Type B pancreatic cell (in vitro differentiated cells): ENCODE measurements around the gene TARS1. TPM values are rescaled to one million over a fixed set of nuclear protein-coding genes. Genes with fewer than 3 reads are reported as not detected.

Experiments used
- DNase-seq: peaks from one replicate; pipeline ENCODE4 v3.0.0; 2021; ENCODE audit warnings: mixed read lengths; ENCODE audit not compliant: unreplicated experiment; ENCODE audit errors: extremely low spot score
- H3K27ac Mint-ChIP-seq: 2 replicates; pipeline ENCODE4 v1.8.0; 2021; ENCODE audit warnings: mild to moderate bottlenecking, mixed read lengths
- H3K27me3 Mint-ChIP-seq: 2 replicates; pipeline ENCODE4 v1.8.0; 2021; ENCODE audit warnings: mixed read lengths
- H3K36me3 Mint-ChIP-seq: 2 replicates; pipeline ENCODE4 v1.8.0; 2021; ENCODE audit warnings: mixed read lengths
- H3K4me1 Mint-ChIP-seq: one replicate; pipeline ENCODE4 v1.8.0; 2021; ENCODE audit warnings: mixed read lengths; ENCODE audit not compliant: unreplicated experiment
- H3K4me3 Mint-ChIP-seq: 2 replicates; pipeline ENCODE4 v1.8.0; 2021; ENCODE audit warnings: mild to moderate bottlenecking, mixed read lengths
- H3K9me3 Mint-ChIP-seq: 2 replicates; pipeline ENCODE4 v1.8.0; 2021; ENCODE audit warnings: mixed read lengths
- CTCF ChIP-seq: fragments of 200-600 bp; sonication (generic); conservative IDR thresholded peaks from 2 replicates; pipeline ENCODE4 v1.5.0; 2021; ENCODE audit warnings: antibody characterized with exemption, mild to moderate bottlenecking
- total RNA-seq: library from RNA; stranded (reverse); gene quantifications from 2 replicates; pipeline ENCODE4 v1.2.1, GENCODE V29; 2021; ENCODE audit warnings: low replicate concordance

The TARS1 gene
- total RNA-seq, 1 donor from 2014 or later, result 174 TPM

- Mint-ChIP-seq H3K27ac (no peak overlapping the region), H3K4me1 (no peaks in the 10 kb centered on the region), H3K9me3 (peaks cover 3% of the 10 kb centered on the region), H3K4me3 (no peak overlapping the region), H3K27me3 (no peaks in the 10 kb centered on the region), H3K36me3 (peaks cover 62% of the 10 kb centered on the region)
- no peak for DNase-seq
- TF ChIP-seq CTCF, result no peak
Observed at GRCh38 chr5:33476992-33477391, 36.2 kb downstream of the TARS1 start.

- no peak for TF ChIP-seq CTCF
- H3K4me3 Mint-ChIP-seq, result no peak overlapping the region
- peaks cover 3% of the 10 kb centered on the region for H3K9me3 Mint-ChIP-seq
- H3K27me3 Mint-ChIP-seq, result no peaks in the 10 kb centered on the region
- no peak for DNase-seq
- no peak overlapping the region for H3K27ac Mint-ChIP-seq
- H3K36me3 Mint-ChIP-seq, result peaks cover 55% of the 10 kb centered on the region
- H3K4me1 Mint-ChIP-seq, result no peaks in the 10 kb centered on the region
Observed at GRCh38 chr5:33477816-33478215, 37.1 kb downstream of the TARS1 start.

DNA sequence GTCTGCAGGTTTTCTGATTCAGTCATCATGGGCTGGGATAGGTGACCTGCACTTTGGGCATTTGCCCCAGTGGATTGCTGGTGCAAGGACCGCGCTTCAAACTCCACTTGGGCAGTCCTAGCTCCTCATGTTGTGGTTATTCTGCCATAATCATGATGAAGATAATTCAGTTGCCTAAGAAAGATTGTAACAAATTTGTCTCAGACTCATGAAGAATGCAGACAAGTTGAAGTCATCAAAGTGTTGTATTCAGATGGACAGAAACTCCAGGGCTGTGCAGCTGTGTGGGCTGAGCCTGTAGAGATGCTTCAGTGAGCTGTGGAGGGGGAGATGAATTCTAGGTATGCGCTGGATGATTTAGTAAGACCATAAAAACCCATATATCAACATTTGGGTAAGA, 38.5 kb downstream of the TARS1 start:
- Mint-ChIP-seq H3K27me3 (no peaks in the 10 kb centered on the region), H3K36me3 (peaks cover 49% of the 10 kb centered on the region)

DNA sequence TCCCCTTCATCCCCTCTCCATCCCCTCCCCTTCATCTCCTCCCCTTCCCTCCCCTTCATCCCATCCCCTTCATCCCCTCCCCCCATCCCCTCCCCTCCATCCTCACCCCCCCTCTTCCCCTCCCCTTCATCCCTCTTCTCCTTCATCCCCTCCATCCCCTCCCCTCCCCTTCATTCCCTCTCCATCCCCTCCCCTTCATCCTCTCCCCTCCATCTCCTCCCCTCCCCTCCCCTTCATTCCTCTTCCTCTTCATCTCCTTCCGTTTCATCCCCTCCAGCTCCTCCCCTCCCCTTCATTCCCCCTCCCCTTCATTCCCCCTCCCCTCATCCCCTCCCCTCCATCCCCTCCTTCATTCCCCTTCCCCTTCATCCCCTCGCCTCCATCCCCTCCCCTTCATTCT, 40.1 kb downstream of the TARS1 start:
- peaks cover 33% of the 10 kb centered on the region for H3K36me3 Mint-ChIP-seq
- no peak for DNase-seq
- no peak for TF ChIP-seq CTCF
- H3K4me3 Mint-ChIP-seq, result no peak overlapping the region
- no peak overlapping the region for H3K27ac Mint-ChIP-seq
- peaks cover 7% of the 10 kb centered on the region for H3K4me1 Mint-ChIP-seq
- H3K27me3 Mint-ChIP-seq, result no peaks in the 10 kb centered on the region
- H3K9me3 Mint-ChIP-seq, result no peaks in the 10 kb centered on the region

More for the DNA sequence above, 38.5 kb downstream of the TARS1 start:
- Mint-ChIP-seq H3K4me3 (no peak overlapping the region), H3K27ac (no peak overlapping the region), H3K9me3 (peaks cover 3% of the 10 kb centered on the region), H3K4me1 (no peaks in the 10 kb centered on the region)
- no peak for DNase-seq
- TF ChIP-seq CTCF, result no peak

DNA sequence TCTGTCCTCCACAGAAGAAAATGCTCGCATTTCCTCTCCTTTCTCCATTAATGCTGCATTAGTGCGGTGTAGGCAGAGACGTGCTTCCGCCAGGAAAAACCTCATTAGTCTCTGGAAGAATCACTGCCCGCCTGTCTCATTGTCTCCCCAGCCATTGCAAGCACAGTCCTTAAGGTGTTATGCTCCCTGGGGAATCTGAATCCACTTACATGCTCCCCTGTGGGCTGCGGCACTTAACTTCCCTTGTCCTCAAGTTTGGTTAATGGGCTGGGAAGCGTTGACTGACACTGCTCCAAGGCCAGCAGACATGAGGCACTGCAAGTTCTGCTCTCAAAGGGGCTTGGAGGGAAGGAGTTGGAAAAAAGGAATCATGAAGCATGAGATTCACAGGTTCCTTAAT, 41.6 kb downstream of the TARS1 start:
- no peak for TF ChIP-seq CTCF
- DNase-seq, result no peak
- H3K27ac Mint-ChIP-seq, result no peak overlapping the region
- no peaks in the 10 kb centered on the region for H3K9me3 Mint-ChIP-seq
- H3K36me3 Mint-ChIP-seq, result peaks cover 22% of the 10 kb centered on the region
- H3K4me1 Mint-ChIP-seq, result peaks cover 7% of the 10 kb centered on the region
- no peaks in the 10 kb centered on the region for H3K27me3 Mint-ChIP-seq
- no peak overlapping the region for H3K4me3 Mint-ChIP-seq

DNA sequence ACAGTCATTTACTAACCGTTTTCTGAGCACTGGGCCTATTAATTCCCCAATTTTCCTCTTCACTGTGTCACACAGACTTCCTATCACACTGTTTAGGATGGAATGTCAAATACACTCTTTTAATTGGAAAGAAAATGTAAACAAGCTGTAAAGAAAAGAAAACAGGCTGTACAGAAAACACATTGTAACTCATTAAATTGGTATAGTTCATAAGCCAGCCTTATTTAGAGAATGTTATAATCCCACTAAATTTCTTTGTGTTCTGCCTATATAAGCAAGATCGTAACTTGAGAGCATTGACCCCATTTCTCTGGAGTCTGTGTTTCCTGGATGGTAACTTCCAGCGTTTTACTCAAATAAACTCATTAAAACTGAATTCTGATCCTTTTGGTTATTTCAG, 46.5 kb downstream of the TARS1 start:
- Mint-ChIP-seq H3K4me3 (no peak overlapping the region), H3K27me3 (no peaks in the 10 kb centered on the region), H3K9me3 (peaks cover 5% of the 10 kb centered on the region), H3K36me3 (peaks cover 5% of the 10 kb centered on the region), H3K4me1 (peaks cover 10% of the 10 kb centered on the region), H3K27ac (no peak overlapping the region)
- no peak for TF ChIP-seq CTCF
- no peak for DNase-seq
